OCI-LY7 (cell line): Measurements from ENCODE around the gene AGO1. TPM values are rescaled to one million over a fixed set of nuclear protein-coding genes. Genes with fewer than 3 reads are reported as not detected.
"Not testable (repeated sequence)": the region's sequence is repeated elsewhere in the genome, so short reads cannot be mapped to it uniquely, and the experiment has no call there.

ENCODE experiments used
- BruUV-seq: library from RNA; stranded (reverse); fragments of 400-500 nt; replicated peaks from 2 replicates; lab custom pipeline; 2021; lab: Mats Ljungman, UMichigan
- CTCF ChIA-PET: fragments of 300-600 bp; sonication (Branson Sonifier 250); formaldehyde crosslinking; loops from one replicate; lab custom pipeline; 2022; ENCODE audit warnings: antibody characterized with exemption; ENCODE audit not compliant: unreplicated experiment; lab: Charles Lee
- POLR2A ChIA-PET: fragments of 300-600 bp; sonication (Branson Sonifier 250); formaldehyde crosslinking; loops from one replicate; lab custom pipeline; 2022; ENCODE audit warnings: antibody characterized with exemption; lab: Charles Lee
- DNase-seq: peaks from one replicate; pipeline ENCODE4 v3.0.0-alpha.2; 2015; ENCODE audit warnings: low spot score
- H2AFZ ChIP-seq: fragments of 200-600 bp; sonication (generic), shearing (Covaris generic); 2 replicates; pipeline ENCODE4 v1.6.1; 2014; ENCODE audit warnings: mild to moderate bottlenecking, antibody characterized with exemption, low read length, moderate library complexity
- H3K27ac ChIP-seq: fragments of 200-600 bp; sonication (generic); 2 replicates; pipeline ENCODE4 v1.5.1; 2014; ENCODE audit warnings: mixed run types, low read depth, mild to moderate bottlenecking, moderate library complexity, low read length, inconsistent platforms; ENCODE audit not compliant: poor library complexity, severe bottlenecking
- H3K36me3 ChIP-seq: fragments of 200-600 bp; sonication (generic); 2 replicates; pipeline ENCODE4 v1.6.1; 2014; ENCODE audit warnings: mild to moderate bottlenecking, antibody characterized with exemption, low read length, moderate library complexity, mixed read lengths; ENCODE audit not compliant: insufficient read depth
- H3K4me1 ChIP-seq: fragments of 200-600 bp; sonication (generic); 2 replicates; pipeline ENCODE4 v1.5.1; 2014; ENCODE audit warnings: mild to moderate bottlenecking, low read length; ENCODE audit not compliant: insufficient read depth, poor library complexity, severe bottlenecking
- H3K4me2 ChIP-seq: fragments of 200-600 bp; sonication (generic); 2 replicates; pipeline ENCODE4 v1.6.1; 2014; ENCODE audit warnings: mild to moderate bottlenecking, low read length
- H3K4me3 ChIP-seq: fragments of 200-600 bp; sonication (generic); 2 replicates; pipeline ENCODE4 v1.5.1; 2014; ENCODE audit warnings: mild to moderate bottlenecking, low read depth, low read length; ENCODE audit not compliant: poor library complexity, severe bottlenecking
- H3K79me2 ChIP-seq: fragments of 200-600 bp; sonication (generic); 2 replicates; pipeline ENCODE4 v1.6.1; 2016; ENCODE audit warnings: low read depth, mild to moderate bottlenecking, low read length, moderate library complexity, mixed read lengths; ENCODE audit not compliant: insufficient read depth
- H3K9me2 ChIP-seq: fragments of 200-600 bp; sonication (generic); 2 replicates; pipeline ENCODE4 v1.6.1; 2016; ENCODE audit warnings: mild to moderate bottlenecking, low read length, mixed read lengths; ENCODE audit not compliant: insufficient read depth
- H3K9me3 ChIP-seq: fragments of 200-600 bp; sonication (generic); 2 replicates; pipeline ENCODE4 v1.6.1; 2014; ENCODE audit warnings: mild to moderate bottlenecking, mixed run types, low read length, mixed read lengths
- H4K20me1 ChIP-seq: fragments of 200-600 bp; sonication (generic); 2 replicates; pipeline ENCODE4 v1.6.1; 2014; ENCODE audit warnings: mild to moderate bottlenecking, antibody characterized with exemption, low read length, moderate library complexity, mixed read lengths; ENCODE audit not compliant: insufficient read depth
- EZH2phosphoT487 ChIP-seq: fragments of 200-600 bp; sonication (generic); IDR thresholded peaks from 2 replicates; pipeline ENCODE4 v1.6.1; 2018; ENCODE audit warnings: low read depth, borderline replicate concordance, mild to moderate bottlenecking, mixed run types, antibody characterized with exemption, low read length, moderate library complexity, mixed read lengths
- intact Hi-C: fragments of 100-400 bp; cut with micrococcal nuclease; formaldehyde crosslinking; loops from one replicate; pipeline ENCODE4 v1.10.0; 2022; ENCODE audit not compliant: unreplicated experiment
- total RNA-seq, 2 experiments: library from RNA; depleted of rRNA in 1 of 2; stranded (reverse); fragments of >200 nt in 1 of 2; shearing (Covaris generic) in 1 of 2; gene quantifications; 2 replicates each; pipeline ENCODE4 v1.2.3, GENCODE V29; 2014 to 2022
- TF ChIP-seq, protein P1 (sequence below): fragments of 200-600 bp; sonication (generic); conservative IDR thresholded peaks from 2 replicates; pipeline ENCODE4 v1.5.1; 2014; ENCODE audit warnings: mild to moderate bottlenecking, antibody characterized with exemption, low read length, moderate library complexity, mixed read lengths

The AGO1 gene
- total RNA-seq, 2 experiments from 2014 or later: 8.1 to 20.9 TPM

DNA sequence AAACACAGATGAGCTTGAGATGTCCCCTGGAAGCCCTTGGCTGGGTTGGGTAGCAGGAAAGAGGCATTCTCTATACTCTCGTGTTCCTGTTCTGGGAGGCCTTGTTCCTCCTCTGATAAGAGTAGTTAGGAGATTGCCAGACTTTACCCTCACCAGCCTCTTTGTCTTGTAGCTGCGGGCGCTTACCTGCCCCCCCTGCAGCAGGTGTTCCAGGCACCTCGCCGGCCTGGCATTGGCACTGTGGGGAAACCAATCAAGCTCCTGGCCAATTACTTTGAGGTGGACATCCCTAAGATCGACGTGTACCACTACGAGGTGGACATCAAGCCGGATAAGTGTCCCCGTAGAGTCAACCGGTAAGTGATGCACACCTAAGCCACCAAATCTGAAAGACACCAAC is 5.2 kb downstream of the AGO1 start:
- BruUV-seq: no TSS peak
- H3K4me3 ChIP-seq: no peak overlapping the region
- ChIA-PET POLR2A (interaction anchor here (0.7 kb wide), 2 partner anchors 108 to 126 kb away, joined by 3 read pairs; no protein-coding TSS in a partner anchor), CTCF (no interaction called here)
- H3K9me3 ChIP-seq: no peaks in the 10 kb centered on the region
- peaks cover 36% of the 10 kb centered on the region; the same call in 1 of the 2 replicates for H3K79me2 ChIP-seq
- intact Hi-C loops: no loop called here
- DNase-seq: no peak
- H3K4me2 ChIP-seq: no peak overlapping the region
- no peak overlapping the region for H2AFZ ChIP-seq
- TF ChIP-seq, protein P1, sequence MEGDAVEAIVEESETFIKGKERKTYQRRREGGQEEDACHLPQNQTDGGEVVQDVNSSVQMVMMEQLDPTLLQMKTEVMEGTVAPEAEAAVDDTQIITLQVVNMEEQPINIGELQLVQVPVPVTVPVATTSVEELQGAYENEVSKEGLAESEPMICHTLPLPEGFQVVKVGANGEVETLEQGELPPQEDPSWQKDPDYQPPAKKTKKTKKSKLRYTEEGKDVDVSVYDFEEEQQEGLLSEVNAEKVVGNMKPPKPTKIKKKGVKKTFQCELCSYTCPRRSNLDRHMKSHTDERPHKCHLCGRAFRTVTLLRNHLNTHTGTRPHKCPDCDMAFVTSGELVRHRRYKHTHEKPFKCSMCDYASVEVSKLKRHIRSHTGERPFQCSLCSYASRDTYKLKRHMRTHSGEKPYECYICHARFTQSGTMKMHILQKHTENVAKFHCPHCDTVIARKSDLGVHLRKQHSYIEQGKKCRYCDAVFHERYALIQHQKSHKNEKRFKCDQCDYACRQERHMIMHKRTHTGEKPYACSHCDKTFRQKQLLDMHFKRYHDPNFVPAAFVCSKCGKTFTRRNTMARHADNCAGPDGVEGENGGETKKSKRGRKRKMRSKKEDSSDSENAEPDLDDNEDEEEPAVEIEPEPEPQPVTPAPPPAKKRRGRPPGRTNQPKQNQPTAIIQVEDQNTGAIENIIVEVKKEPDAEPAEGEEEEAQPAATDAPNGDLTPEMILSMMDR: no peak
- TF ChIP-seq EZH2phosphoT487: no peak
- peaks cover 25% of the 10 kb centered on the region for H3K36me3 ChIP-seq
- no peaks in the 10 kb centered on the region for H4K20me1 ChIP-seq
- H3K27ac ChIP-seq: no peak overlapping the region
- H3K9me2 ChIP-seq: no peaks in the 10 kb centered on the region
- H3K4me1 ChIP-seq: peaks cover 40% of the 10 kb centered on the region

DNA sequence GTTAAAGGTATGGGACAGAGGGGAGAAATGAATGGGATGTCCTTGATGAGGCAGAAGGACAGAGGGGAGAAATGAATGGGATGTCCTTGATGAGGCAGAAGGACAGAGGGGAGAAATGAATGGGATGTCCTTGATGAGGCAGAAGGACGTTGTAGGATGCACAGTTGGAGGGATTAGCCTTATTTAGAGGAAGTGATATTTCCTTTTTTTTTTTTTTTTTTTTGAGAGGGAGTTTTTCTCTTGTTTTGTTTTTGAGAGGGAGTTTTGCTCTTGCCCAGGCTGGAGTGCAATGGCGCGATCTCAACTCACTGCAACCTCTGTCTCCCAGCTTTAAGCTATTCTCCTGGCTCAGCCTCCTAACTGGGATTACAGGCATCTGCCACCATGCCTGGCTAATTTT is 6.0 kb downstream of the AGO1 start:
- H4K20me1 ChIP-seq, H2AFZ ChIP-seq, H3K9me2 ChIP-seq, CTCF ChIA-PET, H3K27ac ChIP-seq, intact Hi-C loops, H3K9me3 ChIP-seq, H3K4me3 ChIP-seq, BruUV-seq, DNase-seq, H3K4me2 ChIP-seq: not testable (repeated sequence)
- peaks cover 33% of the 10 kb centered on the region for H3K36me3 ChIP-seq
- H3K79me2 ChIP-seq: peaks cover 29% of the 10 kb centered on the region; the same call in 1 of the 2 replicates
- POLR2A ChIA-PET: interaction anchor here (0.7 kb wide), 2 partner anchors 126 to 132 kb away, joined by 3 to 8 read pairs; no protein-coding TSS in a partner anchor
- H3K4me1 ChIP-seq: peaks cover 42% of the 10 kb centered on the region

DNA sequence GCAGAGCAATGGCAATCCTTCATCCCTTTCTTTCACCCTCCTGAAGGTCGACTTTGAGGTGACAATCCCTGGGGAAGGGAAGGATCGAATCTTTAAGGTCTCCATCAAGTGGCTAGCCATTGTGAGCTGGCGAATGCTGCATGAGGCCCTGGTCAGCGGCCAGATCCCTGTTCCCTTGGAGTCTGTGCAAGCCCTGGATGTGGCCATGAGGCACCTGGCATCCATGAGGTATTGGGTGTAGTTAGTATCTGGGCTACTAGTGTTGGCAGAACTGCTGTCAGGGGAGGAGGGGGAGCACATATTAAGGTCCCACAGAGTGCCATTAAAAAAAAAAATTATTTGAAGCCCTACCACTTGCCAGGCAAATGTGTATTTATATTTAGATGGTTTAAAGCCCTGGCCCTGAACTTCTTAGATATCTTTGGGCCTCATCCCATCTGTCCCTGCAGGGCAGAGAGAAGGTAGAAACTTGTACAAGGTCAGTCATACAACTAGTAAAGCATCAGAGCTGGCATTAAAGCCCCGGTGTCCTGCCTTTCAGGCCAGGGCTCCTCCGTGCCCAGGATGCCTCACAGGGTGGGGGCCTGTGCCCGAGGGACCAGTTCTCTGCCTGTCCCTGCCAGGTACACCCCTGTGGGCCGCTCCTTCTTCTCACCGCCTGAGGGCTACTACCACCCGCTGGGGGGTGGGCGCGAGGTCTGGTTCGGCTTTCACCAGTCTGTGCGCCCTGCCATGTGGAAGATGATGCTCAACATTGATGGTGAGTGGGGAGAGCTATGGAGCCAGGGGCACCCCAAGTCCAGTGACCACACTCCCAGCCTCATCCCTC is 10.3 kb downstream of the AGO1 start:
- TF ChIP-seq EZH2phosphoT487: no peak
- TF ChIP-seq, protein P1: no peak
- no peak for DNase-seq
- no peak overlapping the region for H3K4me3 ChIP-seq
- ChIA-PET CTCF (no interaction called here), POLR2A (interaction anchor here (0.7 to 1.0 kb wide), 2 partner anchors 63 to 901 kb away, joined by 3 to 4 read pairs; no protein-coding TSS in a partner anchor)
- no peak overlapping the region for H3K4me2 ChIP-seq
- no peaks in the 10 kb centered on the region for H4K20me1 ChIP-seq
- H3K79me2 ChIP-seq: no peaks in the 10 kb centered on the region
- no TSS peak for BruUV-seq
- peaks cover 60% of the 10 kb centered on the region for H3K36me3 ChIP-seq
- no peak overlapping the region for H3K27ac ChIP-seq
- H2AFZ ChIP-seq: no peak overlapping the region
- no peaks in the 10 kb centered on the region for H3K9me3 ChIP-seq
- H3K4me1 ChIP-seq: peaks cover 6% of the 10 kb centered on the region
- H3K9me2 ChIP-seq: no peaks in the 10 kb centered on the region
- intact Hi-C loops: no loop called here
